K562 (cell line): Measurements from ENCODE around the gene RNF167. TPM values are rescaled to one million over a fixed set of nuclear protein-coding genes. Genes with fewer than 3 reads are reported as not detected.

ENCODE experiments used
- BCL6 ChIP-seq: fragments of 250-450 bp; sonication (Bioruptor Pico); IDR thresholded peaks from 2 replicates; pipeline ENCODE4 v1.4.0; 2020
- CCNT2 ChIP-seq: IDR thresholded peaks from 2 replicates; pipeline ENCODE4 v1.6.1; 2011; ENCODE audit warnings: borderline replicate concordance, low read depth, mild to moderate bottlenecking, moderate library complexity, mixed read lengths, low read length; ENCODE audit not compliant: insufficient read length; ENCODE audit errors: extremely low read depth
- ELF2 ChIP-seq: fragments of 250-450 bp; sonication (Bioruptor Pico); IDR thresholded peaks from 2 replicates; pipeline ENCODE4 v1.5.0; 2021; ENCODE audit warnings: mild to moderate bottlenecking
- KLF13 ChIP-seq: fragments of 450-650 bp; IDR thresholded peaks from 2 replicates; pipeline ENCODE4 v1.6.1; 2016; ENCODE audit warnings: missing genetic modification characterization, low read depth, mild to moderate bottlenecking, missing compliant biosample characterization, moderate library complexity, borderline replicate concordance
- MNT ChIP-seq, 2 experiments: fragments of 450-650 bp; conservative IDR thresholded peaks; 2 replicates each; pipeline ENCODE4 v1.6.1; 2017; ENCODE audit warnings: mild to moderate bottlenecking in 2 of 2, moderate library complexity in 2 of 2
- NCOA1 ChIP-seq: fragments of 450-650 bp; IDR thresholded peaks from 2 replicates; pipeline ENCODE4 v1.6.1; 2016; ENCODE audit warnings: low read depth
- POLR2A ChIP-seq: fragments of 450-650 bp; conservative IDR thresholded peaks from 2 replicates; pipeline ENCODE4 v1.6.1; 2016
- RCOR1 ChIP-seq, 2 experiments: IDR thresholded peaks; 2 replicates each; pipeline ENCODE4 v1.6.1; 2012; ENCODE audit warnings: low read depth in 2 of 2, low read length in 2 of 2, borderline replicate concordance in 1 of 2, improper control_type of control experiment in 1 of 2
- SIN3B ChIP-seq: fragments of 450-650 bp; IDR thresholded peaks from 2 replicates; pipeline ENCODE4 v1.6.1; 2017; ENCODE audit warnings: low read depth, mild to moderate bottlenecking, moderate library complexity
- SIRT6 ChIP-seq: IDR thresholded peaks from one replicate; pipeline ENCODE4 v1.6.1; 2012; ENCODE audit warnings: low read depth, mild to moderate bottlenecking, control low read depth, inconsistent platforms, low read length, moderate library complexity
- SMAD4 ChIP-seq: fragments of 250-450 bp; sonication (Bioruptor Pico); conservative IDR thresholded peaks from 2 replicates; pipeline ENCODE4 v1.8.0; 2021; ENCODE audit warnings: inconsistent platforms, mild to moderate bottlenecking, moderate library complexity
- ZC3H11A ChIP-seq: IDR thresholded peaks from 2 replicates; pipeline ENCODE4 v1.6.1; 2012; ENCODE audit warnings: low read depth, low read length, improper control_type of control experiment
- ZHX1 ChIP-seq: fragments of 150-350 bp; conservative IDR thresholded peaks from 2 replicates; pipeline ENCODE4 v1.6.1; 2014; ENCODE audit warnings: low read length
- ZNF23 ChIP-seq: fragments of 250-450 bp; sonication (Bioruptor Pico); IDR thresholded peaks from 2 replicates; pipeline ENCODE4 v1.4.0; 2020; ENCODE audit warnings: mild to moderate bottlenecking
- polyA plus RNA-seq, 8 experiments: library from polyadenylated mRNA; depleted of rRNA in 4 of 8; stranded (reverse) in 5 of 8; unstranded in 3 of 8; fragments of >200 nt; fragmentation: Nextera tagmentation in 2 of 8; fragmentation: Illumina TruSeq in 1 of 8; extraction: Ambion mirVana in 2 of 8; extraction: Trizol in 1 of 8; gene quantifications; 2 replicates each; pipeline versions ENCODE4 v1.2.1 to v1.2.3, GENCODE V29; 2011 to 2014; ENCODE audit warnings: inconsistent platforms in 1 of 8, missing spikeins in 1 of 8
- total RNA-seq, 7 experiments: library from RNA; depleted of rRNA in 6 of 7; stranded (reverse); fragments of >200 nt in 6 of 7; fragmentation: Illumina TruSeq in 2 of 7; extraction: Trizol in 2 of 7; gene quantifications; 2 replicates each; pipeline versions ENCODE4 v1.2.1 to v1.2.3, GENCODE V29; 2011 to 2021; ENCODE audit warnings: low replicate concordance in 1 of 7

Gene RNF167
- total and polyA plus RNA-seq, 9 of the 15 experiments (the other 6 are each of a cell fraction or from before 2014, with no cell fraction given): 16.5 to 143 (median 45.5) TPM

GRCh38 chr17:4945176-4945943 lies 5.3 kb downstream of the RNF167 start (continued):
- TF ChIP-seq MNT (conservative IDR thresholded peaks at IDR 0.05) (peak in 1 of 2 experiments; percentile 43; a peak in 1 of 4 replicates), ZHX1 (no peak), BCL6 (CRISPR knock-in tag) (no peak), CCNT2 (peak; percentile 67), RCOR1 (IDR thresholded peaks at IDR 0.05; ENCODE audit: borderline replicate concordance in 1 of 2, low read depth in 2 of 2, low read length in 2 of 2) (peak in 1 of 2 experiments; percentile 52; a peak in 1 of 4 replicates), ELF2 (CRISPR knock-in tag) (no peak), ZNF23 (no peak), ZC3H11A (no peak), SIN3B (no peak), KLF13 (tag) (no peak), NCOA1 (no peak), POLR2A (peak; percentile 73), SIRT6 (no peak), SMAD4 (CRISPR knock-in tag) (no peak)
